ENCODE results near the gene CEPT1. TPM values are rescaled to one million over a fixed set of nuclear protein-coding genes. Genes with fewer than 3 reads are reported as not detected.

The CEPT1 gene
- total and polyA plus RNA-seq, 10 of the 15 experiments (the other 5 are each of a cell fraction or from before 2014, with no cell fraction given): 29.4 to 77.9 (median 54.8) TPM

GRCh38 chr1:111203681-111204200 is 63.7 kb downstream of the CEPT1 start:
- no TSS peak for BruUV-seq (replicated peaks)
- Histone ChIP-seq H3K79me2 (ENCODE audit: control insufficient read depth, insufficient read depth, low read length) (peaks cover 59% of the 10 kb centered on the region), H4K20me1 (ENCODE audit: control insufficient read depth, insufficient read depth) (no peaks in the 10 kb centered on the region), H3K9me3 (replicated peaks; ENCODE audit: control insufficient read depth, insufficient read depth, low read length) (no peaks in the 10 kb centered on the region), H3K27ac (ENCODE audit: control insufficient read depth, insufficient read depth) (peak overlapping the region; percentile 92), H3K4me2 (ENCODE audit: control insufficient read depth, insufficient read depth) (peak overlapping the region; percentile 99), H2AFZ (ENCODE audit: control insufficient read depth, low read depth, low read length) (no peak overlapping the region), H3K27me3 (replicated peaks in 1 of 2; ENCODE audit: control insufficient read depth in 2 of 2, insufficient read depth in 2 of 2, low read length in 1 of 2) (no peaks in the 10 kb centered on the region), H3K9ac (ENCODE audit: control insufficient read depth, insufficient read depth, low read length) (peak overlapping the region; percentile 93), H3K4me1 (ENCODE audit: control insufficient read depth, insufficient read depth, low read length) (peaks cover 39% of the 10 kb centered on the region), H3K36me3 (ENCODE audit: control insufficient read depth in 2 of 2, insufficient read depth in 2 of 2, low read length in 1 of 2) (no peaks in the 10 kb centered on the region), H3K4me3 (peak overlapping the region; percentile 87)
- POLR2A ChIA-PET: interaction anchor here (1.4 to 2.1 kb wide), 3 partner anchors 10 to 16 kb away, joined by 7 to 27 read pairs (median 20); no protein-coding TSS in a partner anchor
- CTCF ChIA-PET: interaction anchor here (0.6 to 14.9 kb wide), 3 partner anchors 14 to 173 kb away, joined by 3 to 239 read pairs (median 4); no protein-coding TSS in a partner anchor
- peak; percentile 77 for DNase-seq (ENCODE audit: low read depth, low spot score)
- peak; percentile 57 for ATAC-seq
- FAIRE-seq: no peak
- SMC1A ChIA-PET (ENCODE audit: uncharacterized antibody, unreplicated experiment): interaction anchor here (0.8 to 2.1 kb wide), 4 partner anchors 9 to 63 kb away, joined by 3 to 24 read pairs (median 11); no protein-coding TSS in a partner anchor
- intact Hi-C loops (cut with micrococcal nuclease; ENCODE audit: unreplicated experiment): loop anchor here (1.0 to 5.0 kb wide), 5 partner anchors 13 to 414 kb away; partner anchors contain the start of genes CD53 and RAP1A
- WGBS (ENCODE audit: insufficient coverage, insufficient replicate concordance, low lambda C conversion rate, missing lambda C conversion rate): under 1% methylated on average over 23 of the region's 41 CpGs
- RAD21 ChIA-PET (ENCODE audit: unreplicated experiment): interaction anchor here (0.7 to 15.0 kb wide), 5 partner anchors 9 to 329 kb away, joined by 3 to 542 read pairs (median 3); no protein-coding TSS in a partner anchor
- in situ Hi-C loops (cut with MboI): no loop called here
- TF ChIP-seq E2F8 (IDR thresholded peaks at IDR 0.05; ENCODE audit: low read depth, partially characterized antibody) (no peak), LARP7 (IDR thresholded peaks at IDR 0.05) (no peak; the same call in 1 of the 2 replicates), SMAD5 (IDR thresholded peaks at IDR 0.05; ENCODE audit: low read depth) (peak; percentile 28; the same call in 1 of the 2 replicates), MYC (IDR thresholded peaks at IDR 0.05; ENCODE audit: insufficient read depth, insufficient read length, insufficient replicate concordance, low read length, severe bottlenecking) (peak; percentile 79), SPI1 (IDR thresholded peaks at IDR 0.05; ENCODE audit: borderline replicate concordance, insufficient read depth, low read depth, low read length) (no peak), E2F4 (IDR thresholded peaks at IDR 0.05; ENCODE audit: low read depth, low read length) (no peak), IRF4 (IDR thresholded peaks at IDR 0.05; ENCODE audit: low read depth, low read length) (no peak; the same call in 1 of the 2 replicates), HDAC2 (IDR thresholded peaks at IDR 0.05) (no peak), RELB (IDR thresholded peaks at IDR 0.05; ENCODE audit: low read depth) (peak; percentile 79; the same call in 1 of the 2 replicates), RELA (IDR thresholded peaks at IDR 0.05; ENCODE audit: borderline replicate concordance, partially characterized antibody) (peak; percentile 13)
- TF ChIP-seq, protein P1, sequence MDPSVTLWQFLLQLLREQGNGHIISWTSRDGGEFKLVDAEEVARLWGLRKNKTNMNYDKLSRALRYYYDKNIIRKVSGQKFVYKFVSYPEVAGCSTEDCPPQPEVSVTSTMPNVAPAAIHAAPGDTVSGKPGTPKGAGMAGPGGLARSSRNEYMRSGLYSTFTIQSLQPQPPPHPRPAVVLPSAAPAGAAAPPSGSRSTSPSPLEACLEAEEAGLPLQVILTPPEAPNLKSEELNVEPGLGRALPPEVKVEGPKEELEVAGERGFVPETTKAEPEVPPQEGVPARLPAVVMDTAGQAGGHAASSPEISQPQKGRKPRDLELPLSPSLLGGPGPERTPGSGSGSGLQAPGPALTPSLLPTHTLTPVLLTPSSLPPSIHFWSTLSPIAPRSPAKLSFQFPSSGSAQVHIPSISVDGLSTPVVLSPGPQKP (IDR thresholded peaks at IDR 0.05; ENCODE audit: low read depth, low read length): no peak
- TF ChIP-seq, protein P2, sequence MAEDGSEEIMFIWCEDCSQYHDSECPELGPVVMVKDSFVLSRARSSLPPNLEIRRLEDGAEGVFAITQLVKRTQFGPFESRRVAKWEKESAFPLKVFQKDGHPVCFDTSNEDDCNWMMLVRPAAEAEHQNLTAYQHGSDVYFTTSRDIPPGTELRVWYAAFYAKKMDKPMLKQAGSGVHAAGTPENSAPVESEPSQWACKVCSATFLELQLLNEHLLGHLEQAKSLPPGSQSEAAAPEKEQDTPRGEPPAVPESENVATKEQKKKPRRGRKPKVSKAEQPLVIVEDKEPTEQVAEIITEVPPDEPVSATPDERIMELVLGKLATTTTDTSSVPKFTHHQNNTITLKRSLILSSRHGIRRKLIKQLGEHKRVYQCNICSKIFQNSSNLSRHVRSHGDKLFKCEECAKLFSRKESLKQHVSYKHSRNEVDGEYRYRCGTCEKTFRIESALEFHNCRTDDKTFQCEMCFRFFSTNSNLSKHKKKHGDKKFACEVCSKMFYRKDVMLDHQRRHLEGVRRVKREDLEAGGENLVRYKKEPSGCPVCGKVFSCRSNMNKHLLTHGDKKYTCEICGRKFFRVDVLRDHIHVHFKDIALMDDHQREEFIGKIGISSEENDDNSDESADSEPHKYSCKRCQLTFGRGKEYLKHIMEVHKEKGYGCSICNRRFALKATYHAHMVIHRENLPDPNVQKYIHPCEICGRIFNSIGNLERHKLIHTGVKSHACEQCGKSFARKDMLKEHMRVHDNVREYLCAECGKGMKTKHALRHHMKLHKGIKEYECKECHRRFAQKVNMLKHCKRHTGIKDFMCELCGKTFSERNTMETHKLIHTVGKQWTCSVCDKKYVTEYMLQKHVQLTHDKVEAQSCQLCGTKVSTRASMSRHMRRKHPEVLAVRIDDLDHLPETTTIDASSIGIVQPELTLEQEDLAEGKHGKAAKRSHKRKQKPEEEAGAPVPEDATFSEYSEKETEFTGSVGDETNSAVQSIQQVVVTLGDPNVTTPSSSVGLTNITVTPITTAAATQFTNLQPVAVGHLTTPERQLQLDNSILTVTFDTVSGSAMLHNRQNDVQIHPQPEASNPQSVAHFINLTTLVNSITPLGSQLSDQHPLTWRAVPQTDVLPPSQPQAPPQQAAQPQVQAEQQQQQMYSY (CRISPR knock-in tag; IDR thresholded peaks at IDR 0.05): no peak

Measured in GM12878 (cell line).